Measurements from ENCODE around the gene DIPK1A. TPM values are rescaled to one million over a fixed set of nuclear protein-coding genes. Genes with fewer than 3 reads are reported as not detected.

The DIPK1A gene
- total RNA-seq, 1 experiment from 2014 or later: 1.2 TPM

- in situ Hi-C loops (cut with HindIII; ENCODE audit: low pct_unique_long_range_greater_than_20kb, low sequenced_read_pairs): no loop called here
Observed at GRCh38 chr1:92795166-92795565, 166.1 kb downstream of the DIPK1A start.

GRCh38 chr1:92792340-92792782, 168.9 kb downstream of the DIPK1A start:
- Histone ChIP-seq H3K4me1 (ENCODE audit: control insufficient read depth, insufficient read depth, low read length) (no peaks in the 10 kb centered on the region), H3K36me3 (ENCODE audit: control insufficient read depth, insufficient read depth, low read length) (no peaks in the 10 kb centered on the region), H3K27me3 (ENCODE audit: control insufficient read depth, insufficient read depth, low read length) (no peaks in the 10 kb centered on the region; the same call in 1 of the 2 replicates), H3K9me3 (ENCODE audit: control insufficient read depth, insufficient read depth, low read depth, low read length) (no peaks in the 10 kb centered on the region), H3K27ac (ENCODE audit: low read length) (no peak overlapping the region), H3K4me3 (ENCODE audit: low read depth in 2 of 2, low read length in 2 of 2) (no peak overlapping the region)
- CTCF ChIA-PET: no interaction called here
- DNase-seq (ENCODE audit: low read depth, low spot score) (no peak), ATAC-seq (no peak)
- intact Hi-C loops (cut with micrococcal nuclease; ENCODE audit: unreplicated experiment) (no loop called here), in situ Hi-C loops (cut with HindIII; ENCODE audit: low pct_unique_long_range_greater_than_20kb, low sequenced_read_pairs) (no loop called here)
- POLR2A ChIA-PET: interaction anchor here (0.6 kb wide), 1 partner anchor 1544 kb away, joined by 3 read pairs; no protein-coding TSS in a partner anchor
- TF ChIP-seq TCF7L2 (IDR thresholded peaks at IDR 0.05; ENCODE audit: low read depth, low read length): no peak
- no peak for TF ChIP-seq POLR2AphosphoS5 (IDR thresholded peaks at IDR 0.05; ENCODE audit: low read depth, low read length)
- TF ChIP-seq REST (IDR thresholded peaks at IDR 0.05; ENCODE audit: insufficient read depth in 1 of 2, low read depth in 2 of 2, low read length in 1 of 2): no peak
- BruUV-seq (replicated peaks): no TSS peak

More at GRCh38 chr1:92795166-92795565, 166.1 kb downstream of the DIPK1A start:
- ATAC-seq (no peak), DNase-seq (ENCODE audit: low read depth, low spot score) (no peak)
- Histone ChIP-seq H3K27me3 (ENCODE audit: control insufficient read depth, insufficient read depth, low read length) (no peaks in the 10 kb centered on the region; the same call in 1 of the 2 replicates), H3K9me3 (ENCODE audit: control insufficient read depth, insufficient read depth, low read depth, low read length) (no peaks in the 10 kb centered on the region), H3K36me3 (ENCODE audit: control insufficient read depth, insufficient read depth, low read length) (no peaks in the 10 kb centered on the region), H3K4me1 (ENCODE audit: control insufficient read depth, insufficient read depth, low read length) (no peaks in the 10 kb centered on the region), H3K4me3 (ENCODE audit: low read depth in 2 of 2, low read length in 2 of 2) (no peak overlapping the region), H3K27ac (ENCODE audit: low read length) (no peak overlapping the region)
- ChIA-PET POLR2A (no interaction called here), CTCF (no interaction called here)
- BruUV-seq (replicated peaks): no TSS peak
- no peak for TF ChIP-seq POLR2AphosphoS5 (IDR thresholded peaks at IDR 0.05; ENCODE audit: low read depth, low read length)
- TF ChIP-seq TCF7L2 (IDR thresholded peaks at IDR 0.05; ENCODE audit: low read depth, low read length): no peak
- no peak for TF ChIP-seq SIN3A (IDR thresholded peaks at IDR 0.05; ENCODE audit: borderline replicate concordance, insufficient read depth, low read depth, low read length)
- no peak for TF ChIP-seq REST (IDR thresholded peaks at IDR 0.05; ENCODE audit: insufficient read depth in 1 of 2, low read depth in 2 of 2, low read length in 1 of 2)
- TF ChIP-seq, protein P1, sequence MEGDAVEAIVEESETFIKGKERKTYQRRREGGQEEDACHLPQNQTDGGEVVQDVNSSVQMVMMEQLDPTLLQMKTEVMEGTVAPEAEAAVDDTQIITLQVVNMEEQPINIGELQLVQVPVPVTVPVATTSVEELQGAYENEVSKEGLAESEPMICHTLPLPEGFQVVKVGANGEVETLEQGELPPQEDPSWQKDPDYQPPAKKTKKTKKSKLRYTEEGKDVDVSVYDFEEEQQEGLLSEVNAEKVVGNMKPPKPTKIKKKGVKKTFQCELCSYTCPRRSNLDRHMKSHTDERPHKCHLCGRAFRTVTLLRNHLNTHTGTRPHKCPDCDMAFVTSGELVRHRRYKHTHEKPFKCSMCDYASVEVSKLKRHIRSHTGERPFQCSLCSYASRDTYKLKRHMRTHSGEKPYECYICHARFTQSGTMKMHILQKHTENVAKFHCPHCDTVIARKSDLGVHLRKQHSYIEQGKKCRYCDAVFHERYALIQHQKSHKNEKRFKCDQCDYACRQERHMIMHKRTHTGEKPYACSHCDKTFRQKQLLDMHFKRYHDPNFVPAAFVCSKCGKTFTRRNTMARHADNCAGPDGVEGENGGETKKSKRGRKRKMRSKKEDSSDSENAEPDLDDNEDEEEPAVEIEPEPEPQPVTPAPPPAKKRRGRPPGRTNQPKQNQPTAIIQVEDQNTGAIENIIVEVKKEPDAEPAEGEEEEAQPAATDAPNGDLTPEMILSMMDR (IDR thresholded peaks at IDR 0.05): no peak
- intact Hi-C loops (cut with micrococcal nuclease; ENCODE audit: unreplicated experiment): no loop called here

Other genes with a start within 250 kb of the DIPK1A start
- gene EVI5, start 176.4 kb downstream of the DIPK1A start, total RNA-seq (2021; ENCODE audit: unreplicated experiment): 21.2 TPM
- gene RPL5, start 129.4 kb downstream of the DIPK1A start, total RNA-seq (2021; ENCODE audit: unreplicated experiment): 446 TPM
- 24.8 TPM for gene MTF2, start 117.8 kb upstream of the DIPK1A start, total RNA-seq (2021; ENCODE audit: unreplicated experiment)
- gene TMED5, start 219.0 kb upstream of the DIPK1A start, total RNA-seq (2021; ENCODE audit: unreplicated experiment): 45.6 TPM
- gene CCDC18, start 219.3 kb upstream of the DIPK1A start, total RNA-seq (2021; ENCODE audit: unreplicated experiment): 11.6 TPM

All from Panc1 (cell line).